Measurements from ENCODE around the gene IZUMO1.
A peak's percentile ranks its signal among the peaks of the same experiment; 100 is the strongest.
"Not testable (repeated sequence)": the region's sequence is repeated elsewhere in the genome, so short reads cannot be mapped to it uniquely, and the experiment has no call there.

Gene IZUMO1

DNA sequence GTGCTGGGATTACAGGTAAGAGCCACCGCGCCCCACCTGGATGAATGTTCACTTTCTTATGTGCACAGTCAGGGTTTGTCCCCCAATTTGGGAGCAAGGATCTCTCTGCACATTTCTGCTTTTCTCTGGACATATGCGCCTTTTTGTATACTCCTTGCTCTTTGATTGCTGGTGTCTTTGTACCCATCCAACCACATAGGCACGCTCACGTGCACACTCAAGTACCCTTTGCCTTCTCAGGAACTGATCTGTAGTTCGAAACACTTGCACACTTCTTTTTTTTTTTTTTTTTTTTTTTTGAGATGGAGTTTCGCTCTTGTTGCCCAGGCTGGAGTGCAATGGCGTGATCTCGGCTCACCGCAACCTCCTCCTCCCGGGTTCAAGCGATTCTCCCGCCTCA, 28.6 kb downstream of the IZUMO1 start:
- not testable (repeated sequence) for H3K9me3 ChIP-seq (ENCODE audit: control insufficient read depth, insufficient read depth, low read depth, low read length); H3K36me3 ChIP-seq (ENCODE audit: control insufficient read depth, insufficient read depth, low read length); H3K4me3 ChIP-seq (ENCODE audit: low read depth, low read length); H3K9ac ChIP-seq (ENCODE audit: low read length); H3K27ac ChIP-seq (ENCODE audit: low read depth, low read length); H3K27me3 ChIP-seq (ENCODE audit: control insufficient read depth, insufficient read depth, low read length)
- peaks cover 42% of the 10 kb centered on the region for H3K4me1 ChIP-seq (ENCODE audit: control insufficient read depth, insufficient read depth, low read length)

DNA sequence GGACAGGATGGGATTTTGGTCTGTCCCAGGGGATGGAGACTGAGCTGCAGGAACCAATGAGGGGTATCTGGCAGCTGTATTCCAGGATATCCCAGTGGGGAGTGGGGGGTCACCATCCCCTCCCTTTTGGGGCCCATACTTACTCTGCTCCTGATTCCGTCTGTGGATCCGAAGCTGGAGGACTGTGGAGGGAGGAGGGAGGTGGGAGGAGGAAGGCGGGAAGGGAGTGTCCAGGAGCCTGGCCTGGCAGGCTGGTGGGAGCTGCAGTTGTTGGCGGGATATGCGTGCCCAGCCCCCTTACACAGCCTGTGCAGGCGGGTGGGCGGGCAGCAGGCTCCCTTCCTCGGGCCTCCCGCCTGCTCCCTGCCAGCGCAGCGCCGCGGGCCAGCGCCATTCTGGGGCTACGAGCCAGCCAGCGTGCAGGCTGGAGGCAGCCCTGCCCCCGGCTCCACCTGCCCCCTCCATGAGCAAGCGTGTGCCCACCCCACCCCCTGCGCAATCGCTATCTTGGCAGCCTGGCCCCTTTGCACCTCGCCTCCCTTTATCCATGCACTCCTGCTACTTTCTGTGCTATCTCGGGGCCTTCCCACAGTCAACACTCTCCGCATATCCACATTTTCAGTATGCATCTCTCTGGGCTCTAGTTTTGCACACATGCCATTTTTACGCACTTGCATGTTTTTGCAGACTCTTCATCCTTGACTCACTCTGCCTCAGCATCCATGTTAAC, 30.0 kb downstream of the IZUMO1 start:
- Histone ChIP-seq H3K4me1 (ENCODE audit: control insufficient read depth, insufficient read depth, low read length) (peaks cover 45% of the 10 kb centered on the region), H3K9me3 (ENCODE audit: control insufficient read depth, insufficient read depth, low read depth, low read length) (no peaks in the 10 kb centered on the region), H3K9ac (ENCODE audit: low read length) (no peak overlapping the region), H3K27ac (ENCODE audit: low read depth, low read length) (no peak overlapping the region), H3K4me3 (ENCODE audit: low read depth, low read length) (peak overlapping the region; percentile 50), H3K27me3 (ENCODE audit: control insufficient read depth, insufficient read depth, low read length) (no peaks in the 10 kb centered on the region), H3K36me3 (ENCODE audit: control insufficient read depth, insufficient read depth, low read length) (no peaks in the 10 kb centered on the region)

DNA sequence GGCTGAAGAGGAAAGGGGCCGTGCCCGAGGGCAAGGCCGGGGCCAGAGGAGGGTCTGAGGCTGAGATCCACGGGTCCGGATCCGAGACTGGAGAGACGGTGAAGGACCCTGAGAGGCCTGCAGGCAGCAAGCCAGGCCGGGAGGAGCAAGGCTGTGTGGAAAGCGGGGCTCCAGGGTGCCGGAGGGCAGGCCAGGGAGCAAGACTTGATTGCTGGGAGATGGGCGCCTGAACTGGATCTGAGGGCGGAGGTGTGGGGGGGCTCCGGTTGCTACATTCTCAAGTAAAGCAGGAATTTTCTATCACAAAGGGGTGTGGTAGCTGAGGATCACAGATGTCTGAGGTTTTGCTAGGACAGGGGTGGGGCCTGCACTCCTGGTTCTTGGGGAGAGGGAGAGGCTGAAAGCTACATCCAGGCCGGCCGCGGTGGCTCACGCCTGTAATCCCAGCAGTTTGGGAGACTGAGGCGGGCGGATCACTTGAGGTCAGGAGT, 31.0 kb downstream of the IZUMO1 start:
- Histone ChIP-seq H3K36me3 (ENCODE audit: control insufficient read depth, insufficient read depth, low read length) (no peaks in the 10 kb centered on the region), H3K9ac (ENCODE audit: low read length) (no peak overlapping the region), H3K9me3 (ENCODE audit: control insufficient read depth, insufficient read depth, low read depth, low read length) (peaks cover 3% of the 10 kb centered on the region), H3K27me3 (ENCODE audit: control insufficient read depth, insufficient read depth, low read length) (no peaks in the 10 kb centered on the region), H3K27ac (ENCODE audit: low read depth, low read length) (no peak overlapping the region), H3K4me3 (ENCODE audit: low read depth, low read length) (no peak overlapping the region), H3K4me1 (ENCODE audit: control insufficient read depth, insufficient read depth, low read length) (peaks cover 45% of the 10 kb centered on the region)

DNA sequence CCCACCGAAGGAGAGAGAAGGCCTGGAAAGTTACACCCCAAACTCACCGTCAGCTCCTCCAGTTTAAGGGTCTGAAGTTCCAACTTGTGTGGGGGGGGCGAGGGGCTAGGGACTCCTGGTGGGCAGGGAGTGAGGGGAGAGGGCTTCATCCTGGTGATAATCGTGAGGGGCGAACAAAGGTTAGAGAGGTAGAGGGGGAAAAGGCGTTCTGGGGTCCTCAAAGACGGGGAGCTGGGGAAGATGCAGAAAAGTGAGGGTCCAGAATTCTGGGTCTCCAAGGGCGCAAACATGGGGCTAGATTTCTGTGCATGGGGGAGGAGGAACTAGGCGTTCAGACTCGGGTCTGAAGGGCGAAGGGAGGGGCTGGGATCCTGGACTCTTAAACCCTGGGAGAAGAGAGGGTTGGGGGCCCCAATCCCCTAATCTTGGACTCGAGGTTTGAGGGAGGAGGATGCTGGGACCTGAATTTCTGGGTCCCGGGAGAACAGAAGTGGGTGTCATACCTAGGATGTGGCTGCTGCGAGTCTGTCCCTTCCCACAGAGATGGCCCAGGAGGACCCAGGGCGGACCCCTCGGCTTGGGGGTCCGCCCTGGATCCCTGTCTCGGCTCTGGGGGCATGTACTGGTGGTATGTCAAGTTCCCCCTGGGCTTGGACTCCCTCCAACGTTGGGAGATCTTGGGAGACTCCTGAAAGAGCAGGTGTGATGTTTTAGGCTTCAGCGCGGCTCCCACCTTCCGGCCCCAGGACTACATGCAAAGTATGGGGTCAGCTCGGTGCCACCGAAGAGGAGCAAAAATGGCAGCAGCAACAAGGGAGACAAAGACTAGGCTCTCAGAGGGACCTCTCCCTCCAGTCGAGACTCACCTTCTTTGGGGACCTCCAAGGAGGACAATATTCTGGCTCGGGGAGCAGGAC, 31.7 kb downstream of the IZUMO1 start:
- Histone ChIP-seq H3K4me1 (ENCODE audit: control insufficient read depth, insufficient read depth, low read length) (peaks cover 42% of the 10 kb centered on the region), H3K27ac (ENCODE audit: low read depth, low read length) (no peak overlapping the region; the same call in 1 of the 2 replicates), H3K9ac (ENCODE audit: low read length) (peak overlapping the region; percentile 37)

DNA sequence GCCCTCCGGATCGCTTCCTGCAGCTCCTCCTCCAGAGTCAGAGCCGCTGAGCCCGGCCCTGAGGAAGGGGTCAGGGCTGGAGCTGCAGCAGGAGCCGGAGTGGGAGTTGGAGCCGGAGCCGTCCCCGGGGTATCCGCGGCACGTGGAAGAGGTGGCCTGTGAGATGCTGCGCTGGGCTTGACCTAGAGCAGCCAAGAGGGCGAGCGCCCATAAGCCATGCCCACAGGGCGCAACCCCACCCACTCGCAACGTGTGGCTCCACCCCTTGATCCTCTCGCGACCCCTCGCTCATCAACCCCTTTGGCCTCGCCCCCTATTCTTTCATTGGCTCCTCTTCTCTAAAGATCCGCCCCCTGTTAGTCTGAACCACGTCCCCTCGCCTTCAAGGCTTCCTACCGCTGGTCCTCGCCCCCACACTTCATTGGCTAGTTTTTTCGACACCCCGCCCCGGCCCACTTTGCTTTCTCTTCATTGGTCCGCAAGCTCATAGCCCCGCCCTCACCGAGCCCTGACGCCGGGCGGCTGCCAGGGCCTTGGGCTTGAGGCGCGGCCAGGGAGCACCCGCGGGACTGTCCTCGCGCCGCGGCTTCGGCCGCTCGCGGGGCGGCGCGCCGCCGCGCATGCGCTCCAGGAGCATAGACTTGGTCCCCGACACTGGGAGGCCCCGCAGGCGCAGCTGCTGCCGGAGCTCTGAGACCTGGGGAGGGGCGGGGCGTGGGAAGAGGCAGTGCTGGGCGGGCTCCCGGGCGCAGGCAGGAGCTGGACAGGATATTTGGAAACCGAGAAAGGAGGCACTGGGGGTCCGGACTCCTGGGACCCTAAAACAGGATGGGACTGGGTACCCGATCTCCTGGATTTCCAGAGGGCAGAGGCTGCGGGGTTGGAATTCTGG, 32.6 kb downstream of the IZUMO1 start:
- Histone ChIP-seq H3K27me3 (ENCODE audit: control insufficient read depth, insufficient read depth, low read length) (no peaks in the 10 kb centered on the region), H3K4me1 (ENCODE audit: control insufficient read depth, insufficient read depth, low read length) (peaks cover 34% of the 10 kb centered on the region), H3K27ac (ENCODE audit: low read depth, low read length) (no peak overlapping the region; the same call in 1 of the 2 replicates), H3K4me3 (ENCODE audit: low read depth, low read length) (peak overlapping the region; percentile 88), H3K36me3 (ENCODE audit: control insufficient read depth, insufficient read depth, low read length) (no peaks in the 10 kb centered on the region), H3K9ac (ENCODE audit: low read length) (peak overlapping the region; percentile 57), H3K9me3 (ENCODE audit: control insufficient read depth, insufficient read depth, low read depth, low read length) (peaks cover 3% of the 10 kb centered on the region)

More for the DNA sequence above, 31.7 kb downstream of the IZUMO1 start:
- no peaks in the 10 kb centered on the region for H3K36me3 ChIP-seq (ENCODE audit: control insufficient read depth, insufficient read depth, low read length)
- no peaks in the 10 kb centered on the region for H3K27me3 ChIP-seq (ENCODE audit: control insufficient read depth, insufficient read depth, low read length)
- peak overlapping the region; percentile 63 for H3K4me3 ChIP-seq (ENCODE audit: low read depth, low read length)
- peaks cover 3% of the 10 kb centered on the region for H3K9me3 ChIP-seq (ENCODE audit: control insufficient read depth, insufficient read depth, low read depth, low read length)

DNA sequence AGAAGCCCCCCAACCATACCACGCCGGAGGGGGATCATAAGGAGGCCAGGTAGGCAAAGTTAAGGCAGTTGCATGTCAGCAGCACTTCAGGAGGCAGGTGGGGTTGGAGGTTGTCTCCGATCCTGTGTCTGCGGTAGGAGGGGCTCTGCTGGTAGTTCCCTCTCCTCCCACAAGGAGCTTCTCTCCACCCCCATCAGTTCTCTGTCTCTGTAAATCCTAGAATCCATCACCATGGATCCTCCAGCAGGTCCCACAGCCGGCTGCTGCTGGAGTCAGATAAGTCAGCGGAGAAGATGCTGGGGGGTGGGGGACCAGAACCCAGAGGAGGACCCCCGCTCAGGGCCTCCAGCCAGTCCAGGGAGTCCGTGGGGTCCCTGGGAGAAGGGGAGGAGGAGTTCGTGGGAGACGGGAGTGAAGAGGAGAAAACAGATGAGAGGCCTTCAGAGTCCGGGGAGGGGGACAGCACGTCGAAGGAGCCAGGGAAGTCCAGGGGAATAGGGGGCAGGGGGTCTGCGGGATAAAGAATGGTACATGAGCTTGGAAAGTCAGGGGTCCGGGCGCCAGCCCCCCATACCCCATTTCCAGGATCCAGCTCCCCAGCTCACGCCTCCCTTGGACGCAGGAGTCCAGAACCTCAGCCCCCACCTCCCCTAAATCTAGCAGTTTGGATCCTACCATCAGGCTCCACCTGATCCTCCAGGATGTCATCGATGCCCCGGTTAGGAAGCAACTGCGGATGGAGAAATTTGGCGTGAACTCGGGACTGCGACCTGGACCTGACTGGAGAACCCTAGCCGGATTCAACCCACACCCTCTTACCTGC, 33.5 kb downstream of the IZUMO1 start:
- peak overlapping the region; percentile 57 for H3K9ac ChIP-seq (ENCODE audit: low read length)
- H3K27ac ChIP-seq (ENCODE audit: low read depth, low read length): no peak overlapping the region
- peaks cover 30% of the 10 kb centered on the region for H3K4me1 ChIP-seq (ENCODE audit: control insufficient read depth, insufficient read depth, low read length)
- H3K9me3 ChIP-seq (ENCODE audit: control insufficient read depth, insufficient read depth, low read depth, low read length): peaks cover 3% of the 10 kb centered on the region
- H3K27me3 ChIP-seq (ENCODE audit: control insufficient read depth, insufficient read depth, low read length): no peaks in the 10 kb centered on the region
- H3K4me3 ChIP-seq (ENCODE audit: low read depth, low read length): peak overlapping the region; percentile 88
- H3K36me3 ChIP-seq (ENCODE audit: control insufficient read depth, insufficient read depth, low read length): no peaks in the 10 kb centered on the region

DNA sequence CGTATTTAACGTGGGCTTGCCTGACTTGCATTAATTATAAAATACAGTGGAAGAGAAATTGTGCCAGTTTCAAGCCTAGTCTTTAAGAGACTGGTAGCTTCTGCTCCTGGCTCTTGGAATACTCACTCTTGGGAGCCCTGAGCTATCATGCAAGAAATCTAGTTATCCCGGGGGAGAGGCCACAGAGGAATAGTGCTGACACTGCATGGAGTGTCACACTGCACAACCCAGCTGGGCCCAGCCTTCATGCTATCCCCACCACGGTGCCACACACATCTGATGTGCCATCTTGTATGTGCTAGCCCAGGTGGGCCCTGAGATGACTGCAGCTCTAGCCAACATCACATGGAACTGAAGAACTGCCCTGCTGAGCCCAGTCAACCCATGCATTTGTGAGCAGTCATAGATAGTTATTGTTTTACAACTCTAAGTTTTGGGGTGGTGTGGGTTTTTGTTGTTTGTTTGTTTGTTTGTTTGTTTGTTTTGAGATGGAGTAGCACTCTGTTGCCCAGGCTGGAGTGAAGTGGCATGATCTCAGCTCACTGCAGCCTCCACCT, 35.5 kb downstream of the IZUMO1 start:
- no peak overlapping the region for H3K27ac ChIP-seq (ENCODE audit: low read depth, low read length)
- H3K9ac ChIP-seq (ENCODE audit: low read length): no peak overlapping the region
- H3K27me3 ChIP-seq (ENCODE audit: control insufficient read depth, insufficient read depth, low read length): no peaks in the 10 kb centered on the region
- peaks cover 22% of the 10 kb centered on the region for H3K4me1 ChIP-seq (ENCODE audit: control insufficient read depth, insufficient read depth, low read length)
- no peaks in the 10 kb centered on the region for H3K36me3 ChIP-seq (ENCODE audit: control insufficient read depth, insufficient read depth, low read length)
- no peak overlapping the region for H3K4me3 ChIP-seq (ENCODE audit: low read depth, low read length)
- H3K9me3 ChIP-seq (ENCODE audit: control insufficient read depth, insufficient read depth, low read depth, low read length): peaks cover 3% of the 10 kb centered on the region

DNA sequence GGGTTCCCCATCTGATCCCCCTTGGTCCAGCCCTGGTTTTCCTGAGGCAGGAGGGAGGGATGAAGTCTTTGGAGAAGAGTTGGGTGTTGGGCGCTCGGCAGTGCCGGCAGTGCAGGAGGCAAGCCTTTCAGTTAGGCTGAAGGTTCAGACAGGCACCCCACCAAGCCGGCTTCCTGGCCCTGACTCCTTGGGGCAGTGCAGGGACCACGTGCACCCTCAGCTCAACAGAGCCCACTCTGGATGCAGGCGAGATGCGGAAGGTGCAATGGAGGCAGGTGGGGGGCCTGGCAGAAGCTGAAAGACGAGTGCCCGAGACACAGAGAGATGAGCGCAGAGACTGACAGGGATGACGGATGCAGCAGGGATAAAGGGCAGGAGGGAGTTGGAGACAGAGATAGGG, 38.2 kb downstream of the IZUMO1 start:
- Histone ChIP-seq H3K4me1 (ENCODE audit: control insufficient read depth, insufficient read depth, low read length) (peaks cover 9% of the 10 kb centered on the region), H3K9me3 (ENCODE audit: control insufficient read depth, insufficient read depth, low read depth, low read length) (peaks cover 3% of the 10 kb centered on the region), H3K27me3 (ENCODE audit: control insufficient read depth, insufficient read depth, low read length) (no peaks in the 10 kb centered on the region), H3K9ac (ENCODE audit: low read length) (no peak overlapping the region), H3K27ac (ENCODE audit: low read depth, low read length) (no peak overlapping the region), H3K4me3 (ENCODE audit: low read depth, low read length) (no peak overlapping the region), H3K36me3 (ENCODE audit: control insufficient read depth, insufficient read depth, low read length) (peaks cover 8% of the 10 kb centered on the region)

DNA sequence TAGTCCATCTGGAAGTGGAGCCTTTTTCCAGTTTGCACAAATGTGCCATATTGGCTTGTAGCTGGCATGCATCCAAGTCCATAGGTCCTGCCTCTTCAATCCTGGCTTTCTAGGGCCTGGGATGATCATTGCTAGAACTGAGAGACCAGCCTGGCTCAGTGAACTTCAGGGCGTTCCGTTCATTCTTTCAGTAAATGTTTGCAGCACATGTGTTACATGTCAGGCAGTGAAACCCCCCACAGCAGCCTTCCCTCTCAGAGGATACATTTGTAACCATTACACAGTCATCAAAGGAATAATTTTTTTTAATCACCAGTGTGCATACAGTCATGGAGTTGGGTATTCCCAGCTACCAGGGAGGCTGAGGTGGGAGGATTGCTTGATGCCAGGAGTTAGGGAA, 41.3 kb downstream of the IZUMO1 start:
- Histone ChIP-seq H3K27ac (ENCODE audit: low read depth, low read length) (no peak overlapping the region), H3K4me1 (ENCODE audit: control insufficient read depth, insufficient read depth, low read length) (peaks cover 5% of the 10 kb centered on the region; the same call in 1 of the 2 replicates), H3K27me3 (ENCODE audit: control insufficient read depth, insufficient read depth, low read length) (no peaks in the 10 kb centered on the region), H3K9ac (ENCODE audit: low read length) (no peak overlapping the region), H3K36me3 (ENCODE audit: control insufficient read depth, insufficient read depth, low read length) (peaks cover 14% of the 10 kb centered on the region), H3K9me3 (ENCODE audit: control insufficient read depth, insufficient read depth, low read depth, low read length) (no peaks in the 10 kb centered on the region), H3K4me3 (ENCODE audit: low read depth, low read length) (no peak overlapping the region)

DNA sequence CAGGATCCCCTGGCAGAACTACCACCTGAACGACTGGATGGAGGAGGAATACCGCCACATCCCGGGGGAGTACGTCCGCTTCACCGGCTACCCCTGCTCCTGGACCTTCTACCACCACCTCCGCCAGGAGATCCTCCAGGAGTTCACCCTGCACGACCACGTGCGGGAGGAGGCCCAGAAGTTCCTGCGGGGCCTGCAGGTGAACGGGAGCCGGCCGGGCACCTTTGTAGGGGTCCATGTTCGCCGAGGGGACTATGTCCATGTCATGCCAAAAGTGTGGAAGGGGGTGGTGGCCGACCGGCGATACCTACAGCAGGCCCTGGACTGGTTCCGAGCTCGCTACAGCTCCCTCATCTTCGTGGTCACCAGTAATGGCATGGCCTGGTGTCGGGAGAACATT, 43.4 kb downstream of the IZUMO1 start:
- peaks cover 14% of the 10 kb centered on the region for H3K36me3 ChIP-seq (ENCODE audit: control insufficient read depth, insufficient read depth, low read length)
- H3K4me3 ChIP-seq (ENCODE audit: low read depth, low read length): no peak overlapping the region
- H3K4me1 ChIP-seq (ENCODE audit: control insufficient read depth, insufficient read depth, low read length): peaks cover 1% of the 10 kb centered on the region
- no peaks in the 10 kb centered on the region for H3K9me3 ChIP-seq (ENCODE audit: control insufficient read depth, insufficient read depth, low read depth, low read length)
- no peak overlapping the region for H3K27ac ChIP-seq (ENCODE audit: low read depth, low read length)
- H3K27me3 ChIP-seq (ENCODE audit: control insufficient read depth, insufficient read depth, low read length): no peaks in the 10 kb centered on the region
- H3K9ac ChIP-seq (ENCODE audit: low read length): no peak overlapping the region

Data from HUES6 (cell line).